Activated effector memory CD4-positive, alpha-beta T cell treated with Interleukin-2 at 50 U/mL for 16 hours (primary cell): Measurements from ENCODE around the gene CPM.
"Not testable (repeated sequence)": the region's sequence is repeated elsewhere in the genome, so short reads cannot be mapped to it uniquely, and the experiment has no call there.

Experiments
- DNase-seq: peaks from one replicate; pipeline ENCODE4 v3.0.0-alpha.2; 2020

Gene CPM

GRCh38 chr12:68803948-68804656 lies 128.9 kb downstream of the CPM start:
- no peak for DNase-seq

DNA sequence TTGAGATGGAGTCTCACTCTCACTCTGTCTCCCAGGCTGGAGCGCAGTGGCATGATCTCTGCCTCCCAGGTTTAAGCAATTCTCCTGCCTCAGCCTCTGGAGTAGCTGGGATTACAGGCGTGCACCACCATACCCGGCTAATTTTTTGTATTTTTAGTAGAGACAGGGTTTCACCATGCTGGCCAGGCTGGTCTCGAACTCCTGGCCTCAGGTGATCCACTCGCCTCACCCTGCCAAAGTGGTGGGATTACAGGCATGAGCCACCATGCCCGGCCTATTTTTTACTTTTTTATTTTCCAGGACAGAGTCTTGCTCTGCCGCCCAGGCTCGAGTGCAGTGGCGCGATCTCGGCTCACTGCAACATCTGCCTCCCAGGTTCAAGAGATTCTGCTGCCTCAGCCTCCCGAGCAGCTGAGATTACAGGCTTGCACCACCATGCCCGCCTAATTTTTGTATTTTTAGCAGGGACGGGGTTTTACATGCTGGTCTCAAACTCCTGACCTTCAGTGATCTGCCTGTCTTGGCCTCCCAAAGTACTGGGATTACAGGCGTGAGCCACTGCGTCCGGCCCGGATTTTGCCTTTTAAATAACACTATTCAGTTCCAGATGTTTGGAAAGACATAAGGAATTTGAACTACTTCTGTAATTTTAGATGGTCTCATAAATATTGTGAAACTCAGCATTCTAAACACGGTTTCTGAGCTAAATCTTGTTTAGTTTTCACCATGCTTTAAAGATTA lies 129.9 kb downstream of the CPM start:
- DNase-seq = not testable (repeated sequence)

DNA sequence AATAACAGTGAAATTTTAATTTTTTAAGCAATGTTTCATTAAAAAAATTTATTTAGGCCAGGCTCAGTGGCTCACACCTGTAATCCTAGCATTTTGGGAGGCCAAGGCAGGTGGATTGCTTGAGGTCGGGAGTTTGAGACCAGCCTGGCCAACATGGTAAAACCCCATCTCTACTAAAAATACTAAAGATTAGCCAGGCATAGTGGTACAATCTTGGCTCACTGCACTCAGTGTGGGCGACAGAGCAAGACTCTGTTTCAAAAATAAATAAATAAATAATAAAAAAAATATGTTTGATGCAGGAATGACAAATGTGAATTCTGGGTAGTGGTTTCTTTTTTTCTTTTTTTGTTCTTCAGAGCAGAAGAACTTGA lies 130.6 kb downstream of the CPM start:
- DNase-seq = not testable (repeated sequence)
